Measurements from ENCODE around the gene GIMAP7. TPM values are rescaled to one million over a fixed set of nuclear protein-coding genes. Genes with fewer than 3 reads are reported as not detected.
"Not testable (repeated sequence)": the region's sequence is repeated elsewhere in the genome, so short reads cannot be mapped to it uniquely, and the experiment has no call there.

The GIMAP7 gene
- total RNA-seq, 1 donor from 2014 or later: 24.1 TPM

GRCh38 chr7:150516956-150517745, 2.5 kb downstream of the GIMAP7 start:
- intact Hi-C loops (cut with micrococcal nuclease): loop anchor here (2.0 to 5.0 kb wide), 4 partner anchors 115 to 220 kb away; partner anchors contain the start of genes ACTR3C, GIMAP5, GIMAP6 and LRRC61
- peaks cover 42% of the 10 kb centered on the region for H3K4me1 Mint-ChIP-seq (ENCODE audit: low read depth)
- peaks cover 31% of the 10 kb centered on the region for H3K36me3 Mint-ChIP-seq (ENCODE audit: low read depth)

GRCh38 chr7:150519310-150519709, 4.6 kb downstream of the GIMAP7 start:
- Mint-ChIP-seq H3K9me3 (peaks cover 4% of the 10 kb centered on the region), H3K27ac (no peak overlapping the region), H3K27me3 (ENCODE audit: low read depth) (no peaks in the 10 kb centered on the region), H3K4me1 (ENCODE audit: low read depth) (peaks cover 40% of the 10 kb centered on the region), H3K36me3 (ENCODE audit: low read depth) (peaks cover 40% of the 10 kb centered on the region), H3K4me3 (ENCODE audit: low read depth) (peak overlapping the region; percentile 81)
- DNase-seq (ENCODE audit: low spot score): no peak
- intact Hi-C loops (cut with micrococcal nuclease): loop anchor here (5.0 kb wide), 3 partner anchors 113 to 197 kb away; partner anchors contain the start of genes ACTR3C, GIMAP6 and LRRC61

More at GRCh38 chr7:150516956-150517745, 2.5 kb downstream of the GIMAP7 start:
- Mint-ChIP-seq H3K27ac (peak overlapping the region; percentile 72), H3K4me3 (ENCODE audit: low read depth) (peak overlapping the region; percentile 89), H3K9me3 (peaks cover 4% of the 10 kb centered on the region), H3K27me3 (ENCODE audit: low read depth) (no peaks in the 10 kb centered on the region)
- DNase-seq (ENCODE audit: low spot score): no peak

GRCh38 chr7:150520145-150520544, 5.5 kb downstream of the GIMAP7 start:
- intact Hi-C loops (cut with micrococcal nuclease): no loop called here
- Mint-ChIP-seq H3K36me3 (ENCODE audit: low read depth) (peaks cover 45% of the 10 kb centered on the region), H3K27me3 (ENCODE audit: low read depth) (no peaks in the 10 kb centered on the region), H3K4me1 (ENCODE audit: low read depth) (peaks cover 37% of the 10 kb centered on the region), H3K27ac (peak overlapping the region; percentile 85), H3K4me3 (ENCODE audit: low read depth) (peak overlapping the region; percentile 81), H3K9me3 (peaks cover 7% of the 10 kb centered on the region)
- peak; percentile 26 for DNase-seq (ENCODE audit: low spot score)

- H3K4me1 Mint-ChIP-seq (ENCODE audit: low read depth): peaks cover 33% of the 10 kb centered on the region
- H3K27ac Mint-ChIP-seq; DNase-seq (ENCODE audit: low spot score); H3K4me3 Mint-ChIP-seq (ENCODE audit: low read depth); intact Hi-C loops (cut with micrococcal nuclease); H3K27me3 Mint-ChIP-seq (ENCODE audit: low read depth): not testable (repeated sequence)
- peaks cover 25% of the 10 kb centered on the region for H3K9me3 Mint-ChIP-seq
- H3K36me3 Mint-ChIP-seq (ENCODE audit: low read depth): peaks cover 49% of the 10 kb centered on the region
Observed at GRCh38 chr7:150522931-150523330, 8.3 kb downstream of the GIMAP7 start.

GRCh38 chr7:150524018-150524417, 9.3 kb downstream of the GIMAP7 start:
- no peak overlapping the region for H3K4me3 Mint-ChIP-seq (ENCODE audit: low read depth)
- intact Hi-C loops (cut with micrococcal nuclease): no loop called here
- peaks cover 58% of the 10 kb centered on the region for H3K36me3 Mint-ChIP-seq (ENCODE audit: low read depth)
- H3K27ac Mint-ChIP-seq: no peak overlapping the region
- H3K27me3 Mint-ChIP-seq (ENCODE audit: low read depth): no peaks in the 10 kb centered on the region
- DNase-seq (ENCODE audit: low spot score): no peak
- H3K4me1 Mint-ChIP-seq (ENCODE audit: low read depth): peaks cover 27% of the 10 kb centered on the region
- H3K9me3 Mint-ChIP-seq: peaks cover 36% of the 10 kb centered on the region

GRCh38 chr7:150531704-150532103, 17.0 kb downstream of the GIMAP7 start:
- no peaks in the 10 kb centered on the region for H3K27me3 Mint-ChIP-seq (ENCODE audit: low read depth)
- no peak overlapping the region for H3K4me3 Mint-ChIP-seq (ENCODE audit: low read depth)
- H3K36me3 Mint-ChIP-seq (ENCODE audit: low read depth): peaks cover 65% of the 10 kb centered on the region

GRCh38 chr7:150538259-150538658, 23.6 kb downstream of the GIMAP7 start:
- Mint-ChIP-seq H3K27ac (no peak overlapping the region), H3K4me3 (ENCODE audit: low read depth) (no peak overlapping the region), H3K36me3 (ENCODE audit: low read depth) (peaks cover 48% of the 10 kb centered on the region), H3K4me1 (ENCODE audit: low read depth) (no peaks in the 10 kb centered on the region), H3K27me3 (ENCODE audit: low read depth) (no peaks in the 10 kb centered on the region), H3K9me3 (peaks cover 73% of the 10 kb centered on the region)
- intact Hi-C loops (cut with micrococcal nuclease): no loop called here
- DNase-seq (ENCODE audit: low spot score): no peak

More at GRCh38 chr7:150531704-150532103, 17.0 kb downstream of the GIMAP7 start:
- intact Hi-C loops (cut with micrococcal nuclease): no loop called here
- no peak for DNase-seq (ENCODE audit: low spot score)
- Mint-ChIP-seq H3K4me1 (ENCODE audit: low read depth) (peaks cover 2% of the 10 kb centered on the region), H3K27ac (no peak overlapping the region), H3K9me3 (peaks cover 73% of the 10 kb centered on the region)

GRCh38 chr7:150553163-150553562, 38.5 kb downstream of the GIMAP7 start:
- Mint-ChIP-seq H3K36me3 (ENCODE audit: low read depth) (peaks cover 69% of the 10 kb centered on the region), H3K9me3 (peaks cover 75% of the 10 kb centered on the region), H3K4me3 (ENCODE audit: low read depth) (no peak overlapping the region), H3K27me3 (ENCODE audit: low read depth) (no peaks in the 10 kb centered on the region), H3K4me1 (ENCODE audit: low read depth) (peaks cover 21% of the 10 kb centered on the region), H3K27ac (no peak overlapping the region)
- intact Hi-C loops (cut with micrococcal nuclease): no loop called here
- no peak for DNase-seq (ENCODE audit: low spot score)

GRCh38 chr7:150556521-150557138, 42.0 kb downstream of the GIMAP7 start:
- intact Hi-C loops (cut with micrococcal nuclease): no loop called here
- Mint-ChIP-seq H3K9me3 (peaks cover 78% of the 10 kb centered on the region), H3K27ac (peak overlapping the region; percentile 84)

GRCh38 chr7:150560486-150560885, 45.8 kb downstream of the GIMAP7 start:
- H3K27me3 Mint-ChIP-seq (ENCODE audit: low read depth): no peaks in the 10 kb centered on the region
- H3K27ac Mint-ChIP-seq: no peak overlapping the region
- H3K4me1 Mint-ChIP-seq (ENCODE audit: low read depth): peaks cover 28% of the 10 kb centered on the region
- H3K36me3 Mint-ChIP-seq (ENCODE audit: low read depth): peaks cover 41% of the 10 kb centered on the region
- intact Hi-C loops (cut with micrococcal nuclease): loop anchor here (10.0 kb wide), 1 partner anchor 54 kb away; no protein-coding TSS in a partner anchor
- H3K4me3 Mint-ChIP-seq (ENCODE audit: low read depth): no peak overlapping the region
- DNase-seq (ENCODE audit: low spot score): no peak
- peaks cover 44% of the 10 kb centered on the region for H3K9me3 Mint-ChIP-seq

More at GRCh38 chr7:150556521-150557138, 42.0 kb downstream of the GIMAP7 start:
- Mint-ChIP-seq H3K27me3 (ENCODE audit: low read depth) (no peaks in the 10 kb centered on the region), H3K36me3 (ENCODE audit: low read depth) (peaks cover 70% of the 10 kb centered on the region), H3K4me3 (ENCODE audit: low read depth) (peak overlapping the region; percentile 27), H3K4me1 (ENCODE audit: low read depth) (peaks cover 23% of the 10 kb centered on the region)
- peak; percentile 43 for DNase-seq (ENCODE audit: low spot score)

GRCh38 chr7:150562919-150563318, 48.2 kb downstream of the GIMAP7 start:
- H3K4me3 Mint-ChIP-seq (ENCODE audit: low read depth): no peak overlapping the region
- H3K9me3 Mint-ChIP-seq: peaks cover 37% of the 10 kb centered on the region
- intact Hi-C loops (cut with micrococcal nuclease): loop anchor here (10.0 kb wide), 1 partner anchor 52 kb away; no protein-coding TSS in a partner anchor
- H3K27ac Mint-ChIP-seq: no peak overlapping the region
- H3K4me1 Mint-ChIP-seq (ENCODE audit: low read depth): peaks cover 33% of the 10 kb centered on the region
- peaks cover 35% of the 10 kb centered on the region for H3K36me3 Mint-ChIP-seq (ENCODE audit: low read depth)
- no peaks in the 10 kb centered on the region for H3K27me3 Mint-ChIP-seq (ENCODE audit: low read depth)
- no peak for DNase-seq (ENCODE audit: low spot score)

GRCh38 chr7:150564006-150564405, 49.3 kb downstream of the GIMAP7 start:
- peak overlapping the region; percentile 74 for H3K27ac Mint-ChIP-seq
- DNase-seq (ENCODE audit: low spot score): no peak
- H3K36me3 Mint-ChIP-seq (ENCODE audit: low read depth): peaks cover 29% of the 10 kb centered on the region
- peak overlapping the region; percentile 19 for H3K4me3 Mint-ChIP-seq (ENCODE audit: low read depth)
- H3K27me3 Mint-ChIP-seq (ENCODE audit: low read depth): no peaks in the 10 kb centered on the region
- intact Hi-C loops (cut with micrococcal nuclease): loop anchor here (10.0 kb wide), 1 partner anchor 51 kb away; no protein-coding TSS in a partner anchor
- peaks cover 38% of the 10 kb centered on the region for H3K4me1 Mint-ChIP-seq (ENCODE audit: low read depth)
- peaks cover 27% of the 10 kb centered on the region for H3K9me3 Mint-ChIP-seq
